GM12874 (cell line): Measurements from ENCODE around the gene MYOT.

Experiments used
- TF ChIP-seq, protein P1 (sequence below): IDR thresholded peaks from 2 replicates; pipeline ENCODE4 v1.5.1; 2011; ENCODE audit warnings: low read depth, mild to moderate bottlenecking, control low read depth, low read length, moderate library complexity; ENCODE audit not compliant: insufficient read depth

MYOT gene

DNA sequence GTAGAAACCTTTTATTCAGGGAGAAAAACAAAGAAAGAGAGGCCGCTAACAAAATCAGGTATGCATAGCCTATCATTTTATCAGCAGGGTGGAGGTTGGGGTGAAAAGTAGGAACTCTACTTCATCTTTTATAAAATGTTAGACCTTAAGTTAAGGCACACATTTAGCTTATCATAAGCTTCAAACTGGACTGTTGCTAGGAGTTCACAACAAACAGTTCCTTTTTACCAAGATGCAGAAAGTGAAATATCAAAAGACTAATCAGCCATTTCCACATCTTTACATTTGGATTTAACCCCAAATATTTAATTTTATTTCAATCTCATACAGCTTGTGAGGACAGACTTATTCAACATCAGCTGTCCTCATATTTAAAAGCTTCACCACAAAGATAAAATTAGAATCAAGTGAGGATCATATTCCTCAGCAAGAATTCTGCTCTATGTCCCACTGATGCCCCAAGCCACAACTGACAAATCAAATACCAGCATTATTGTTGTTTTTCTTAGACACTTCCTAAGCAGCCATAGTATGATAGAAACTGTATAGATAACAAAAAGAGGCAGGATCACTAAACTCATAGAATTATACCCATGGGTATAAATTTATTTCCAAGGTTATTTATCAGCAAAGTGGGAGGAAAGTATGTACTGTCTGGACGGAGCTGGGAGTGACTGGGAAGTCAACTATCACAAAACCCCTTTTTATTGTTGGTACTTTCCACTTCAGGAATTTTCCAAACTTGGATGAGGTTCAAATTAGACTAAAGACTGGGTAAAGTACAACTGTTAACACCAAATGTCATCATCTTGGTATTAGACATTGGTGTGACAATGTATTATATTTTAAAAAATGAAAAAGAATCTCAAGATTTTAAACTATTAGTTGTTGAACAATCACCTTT, 29.9 kb upstream of the MYOT start:
- TF ChIP-seq, protein P1, sequence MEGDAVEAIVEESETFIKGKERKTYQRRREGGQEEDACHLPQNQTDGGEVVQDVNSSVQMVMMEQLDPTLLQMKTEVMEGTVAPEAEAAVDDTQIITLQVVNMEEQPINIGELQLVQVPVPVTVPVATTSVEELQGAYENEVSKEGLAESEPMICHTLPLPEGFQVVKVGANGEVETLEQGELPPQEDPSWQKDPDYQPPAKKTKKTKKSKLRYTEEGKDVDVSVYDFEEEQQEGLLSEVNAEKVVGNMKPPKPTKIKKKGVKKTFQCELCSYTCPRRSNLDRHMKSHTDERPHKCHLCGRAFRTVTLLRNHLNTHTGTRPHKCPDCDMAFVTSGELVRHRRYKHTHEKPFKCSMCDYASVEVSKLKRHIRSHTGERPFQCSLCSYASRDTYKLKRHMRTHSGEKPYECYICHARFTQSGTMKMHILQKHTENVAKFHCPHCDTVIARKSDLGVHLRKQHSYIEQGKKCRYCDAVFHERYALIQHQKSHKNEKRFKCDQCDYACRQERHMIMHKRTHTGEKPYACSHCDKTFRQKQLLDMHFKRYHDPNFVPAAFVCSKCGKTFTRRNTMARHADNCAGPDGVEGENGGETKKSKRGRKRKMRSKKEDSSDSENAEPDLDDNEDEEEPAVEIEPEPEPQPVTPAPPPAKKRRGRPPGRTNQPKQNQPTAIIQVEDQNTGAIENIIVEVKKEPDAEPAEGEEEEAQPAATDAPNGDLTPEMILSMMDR = no peak

GRCh38 chr5:137838976-137839375, 28.7 kb upstream of the MYOT start:
- TF ChIP-seq, protein P1 = no peak

DNA sequence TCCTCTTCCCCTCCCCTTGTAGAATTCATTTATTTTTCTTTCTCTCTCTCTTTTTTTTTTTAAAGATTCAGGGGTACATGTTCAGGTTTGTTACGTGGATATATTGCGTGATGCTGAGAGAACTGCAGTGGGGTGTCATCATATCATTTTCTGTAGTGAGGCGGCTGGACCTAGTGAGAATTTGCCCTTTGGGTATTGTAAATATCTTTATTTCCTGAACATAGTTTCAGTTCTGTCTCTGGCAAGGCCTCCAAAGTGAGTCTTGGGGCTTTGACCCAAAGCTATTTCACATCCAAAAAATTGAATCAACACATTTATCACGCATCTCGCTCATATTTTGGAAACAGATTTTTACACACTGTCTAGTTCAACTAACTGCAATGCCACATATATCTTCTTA, 25.4 kb upstream of the MYOT start:
- TF ChIP-seq, protein P1 = no peak

DNA sequence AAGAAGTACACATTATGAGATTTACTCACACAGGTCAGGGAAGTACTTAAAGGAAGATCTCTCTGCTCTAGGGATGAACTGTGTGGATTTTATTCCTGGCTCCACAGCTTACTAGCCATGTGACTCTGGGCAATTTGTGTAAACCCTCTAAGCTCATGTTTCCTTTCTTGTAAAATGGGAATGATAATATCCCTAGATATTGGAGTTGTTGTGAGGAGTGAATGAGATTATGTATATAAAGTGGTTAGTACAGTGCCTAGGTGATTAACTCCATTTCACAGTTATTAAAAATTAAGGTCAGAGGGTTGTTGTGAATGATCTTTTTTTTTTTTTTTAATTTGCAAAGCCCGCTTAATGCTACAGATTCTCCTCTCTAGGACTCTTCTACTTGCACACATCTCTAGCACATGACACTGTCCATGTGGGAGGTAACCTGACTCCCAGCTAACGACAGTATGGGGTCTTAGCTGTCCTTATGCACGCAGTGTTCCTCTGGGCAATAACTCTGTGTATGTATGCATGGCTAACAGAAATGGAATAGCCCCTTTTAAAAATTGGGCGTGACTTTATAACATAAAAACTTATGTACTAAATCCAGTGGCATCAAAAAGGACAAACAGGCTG, 23.9 kb upstream of the MYOT start:
- TF ChIP-seq, protein P1 = no peak

GRCh38 chr5:137845472-137845871, 22.2 kb upstream of the MYOT start:
- TF ChIP-seq, protein P1 = no peak

- TF ChIP-seq, protein P1 = no peak
Observed at GRCh38 chr5:137847687-137848086, 20.0 kb upstream of the MYOT start.

DNA sequence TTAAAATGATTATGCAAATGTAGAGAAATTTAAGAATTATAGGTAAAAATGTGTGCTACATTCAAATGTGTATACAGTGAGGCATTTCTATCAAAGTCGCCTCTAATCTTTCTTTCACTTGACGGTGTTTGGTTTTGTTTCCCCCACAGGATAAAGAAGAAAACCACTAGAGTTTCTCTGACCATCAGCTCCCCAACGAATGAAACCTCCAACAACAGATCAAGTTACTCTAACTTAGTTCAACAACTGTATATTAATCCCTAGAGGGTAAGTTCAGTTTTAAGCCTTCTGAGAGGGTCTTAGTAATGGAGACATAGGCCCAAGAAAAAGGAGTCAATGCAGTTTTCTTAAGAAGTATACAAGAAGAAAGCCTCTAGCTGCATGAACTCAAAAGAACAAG, 11.5 kb upstream of the MYOT start:
- TF ChIP-seq, protein P1 = no peak
